Sigmoid colon (tissue), 7 donors: Measurements from ENCODE around the gene SMIM13. TPM values are rescaled to one million over a fixed set of nuclear protein-coding genes. Genes with fewer than 3 reads are reported as not detected.

ENCODE experiments used
- DNase-seq: peaks from one replicate; pipeline ENCODE4 v3.0.0-alpha.2; 2019
- H3K27ac ChIP-seq, 4 donors: fragments of 200-600 bp; sonication (generic); one replicate each; pipeline ENCODE4 v1.5.1; 2016 to 2019; ENCODE audit warnings: mild to moderate bottlenecking in 1 of 4
- H3K27me3 ChIP-seq, 3 donors: fragments of 200-600 bp; sonication (generic); one replicate each; pipeline ENCODE4 v1.5.1; 2019; ENCODE audit warnings: mild to moderate bottlenecking in 1 of 3
- H3K36me3 ChIP-seq, 4 donors: fragments of 200-600 bp; sonication (generic); one replicate each; pipeline ENCODE4 v1.5.1; 2016 to 2019
- H3K4me1 ChIP-seq, 4 donors: fragments of 200-600 bp; sonication (generic); one replicate each; pipeline ENCODE4 v1.5.1; 2017 to 2019
- H3K4me3 ChIP-seq, 4 donors: fragments of 200-600 bp; sonication (generic); one replicate each; pipeline ENCODE4 v1.5.1; 2017 to 2019; ENCODE audit warnings: mild to moderate bottlenecking in 2 of 4, moderate library complexity in 1 of 4
- H3K9me3 ChIP-seq, 4 donors: fragments of 200-600 bp in 3 of 4; sonication (generic) in 3 of 4; one replicate each; pipeline versions ENCODE4 v1.5.1 to v1.6.1; 2013 to 2019
- EP300 ChIP-seq, 4 donors: sonication (generic); formaldehyde crosslinking; IDR thresholded peaks; one replicate each; pipeline ENCODE4 v1.6.1; 2017; ENCODE audit warnings: antibody characterized with exemption in 4 of 4
- POLR2A ChIP-seq, 2 donors: fragments of 450-650 bp; IDR thresholded peaks; one replicate each; pipeline ENCODE4 v1.6.1; 2016; ENCODE audit warnings: antibody characterized with exemption in 2 of 2, mild to moderate bottlenecking in 2 of 2, moderate library complexity in 2 of 2
- POLR2AphosphoS5 ChIP-seq, 4 donors: sonication (generic); formaldehyde crosslinking; IDR thresholded peaks; one replicate each; pipeline ENCODE4 v1.6.1; 2017; ENCODE audit warnings: antibody characterized with exemption in 4 of 4
- WGBS, 2 donors: extraction: QIAGEN DNeasy Blood & Tissue Kit; methylation state at CpG; one replicate each; pipeline ENCODE4 v1.1.7; 2013; 5-methylcytosine and 5-hydroxymethylcytosine counted together
- intact Hi-C: fragments of 100-400 bp; cut with DNase I; formaldehyde crosslinking; loops from one replicate; pipeline ENCODE4 v1.15.1; 2023
- polyA plus RNA-seq, 3 donors: library from polyadenylated mRNA; stranded (reverse); fragments of 200-250 nt; gene quantifications; one replicate each; pipeline ENCODE4 v1.2.3, GENCODE V29; 2013
- total RNA-seq, 4 donors: library from RNA; depleted of rRNA; stranded (reverse); fragments of >200 nt; gene quantifications; one replicate each; pipeline ENCODE4 v1.1.0, GENCODE V29; 2016
- TF ChIP-seq, protein P1 (sequence below), 4 experiments: fragments of 450-650 bp in 3 of 4; fragments of 200-600 bp in 1 of 4; IDR thresholded peaks; one replicate each; pipeline ENCODE4 v1.5.1; 2016 to 2019; ENCODE audit warnings: antibody characterized with exemption in 4 of 4, mild to moderate bottlenecking in 3 of 4, moderate library complexity in 2 of 4
- donor health status: healthy with polysubstance abuse.
- donor health status: Bipolar disorder and iron deficiency.
- donor health status: healthy.

SMIM13 gene
- total and polyA plus RNA-seq, 7 donors: 1.8 to 12.1 (median 8.7) TPM

DNA sequence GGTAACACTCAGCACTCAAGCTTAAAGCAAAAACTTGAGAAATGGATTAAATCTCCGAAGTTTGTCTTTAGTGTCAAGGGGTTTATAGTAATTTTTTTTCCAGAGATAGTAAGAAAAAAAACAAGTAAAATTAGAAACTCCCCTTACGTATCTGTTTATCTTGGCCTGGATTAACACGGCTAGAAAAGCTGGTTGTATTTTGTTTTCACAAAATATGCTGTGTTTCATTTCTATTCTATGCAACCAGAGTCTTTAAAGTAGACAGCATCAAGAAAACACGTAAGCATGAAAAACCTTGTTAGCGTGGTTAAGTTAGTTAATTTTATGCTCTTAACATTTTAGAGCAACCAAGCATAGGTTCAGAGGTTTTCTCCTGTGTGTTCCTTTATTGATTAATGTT lies 39.6 kb downstream of the SMIM13 start:
- no peak overlapping the region for H3K4me3 ChIP-seq
- H3K4me1 ChIP-seq: peaks cover 0 to 10% (median 0%) of the 10 kb centered on the region in 4 donors
- no peak overlapping the region for H3K27ac ChIP-seq
- 88 to 91% methylated on average over 5 of the region's 5 CpGs for WGBS, 2 donors
- DNase-seq: no peak
- no peaks in the 10 kb centered on the region for H3K27me3 ChIP-seq
- intact Hi-C loops: no loop called here
- no peak for TF ChIP-seq EP300 (IDR thresholded peaks at IDR 0.05)
- TF ChIP-seq, protein P1, sequence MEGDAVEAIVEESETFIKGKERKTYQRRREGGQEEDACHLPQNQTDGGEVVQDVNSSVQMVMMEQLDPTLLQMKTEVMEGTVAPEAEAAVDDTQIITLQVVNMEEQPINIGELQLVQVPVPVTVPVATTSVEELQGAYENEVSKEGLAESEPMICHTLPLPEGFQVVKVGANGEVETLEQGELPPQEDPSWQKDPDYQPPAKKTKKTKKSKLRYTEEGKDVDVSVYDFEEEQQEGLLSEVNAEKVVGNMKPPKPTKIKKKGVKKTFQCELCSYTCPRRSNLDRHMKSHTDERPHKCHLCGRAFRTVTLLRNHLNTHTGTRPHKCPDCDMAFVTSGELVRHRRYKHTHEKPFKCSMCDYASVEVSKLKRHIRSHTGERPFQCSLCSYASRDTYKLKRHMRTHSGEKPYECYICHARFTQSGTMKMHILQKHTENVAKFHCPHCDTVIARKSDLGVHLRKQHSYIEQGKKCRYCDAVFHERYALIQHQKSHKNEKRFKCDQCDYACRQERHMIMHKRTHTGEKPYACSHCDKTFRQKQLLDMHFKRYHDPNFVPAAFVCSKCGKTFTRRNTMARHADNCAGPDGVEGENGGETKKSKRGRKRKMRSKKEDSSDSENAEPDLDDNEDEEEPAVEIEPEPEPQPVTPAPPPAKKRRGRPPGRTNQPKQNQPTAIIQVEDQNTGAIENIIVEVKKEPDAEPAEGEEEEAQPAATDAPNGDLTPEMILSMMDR (IDR thresholded peaks at IDR 0.05): no peak
- TF ChIP-seq POLR2AphosphoS5 (IDR thresholded peaks at IDR 0.05): no peak
- no peak for TF ChIP-seq POLR2A (IDR thresholded peaks at IDR 0.05)
- H3K36me3 ChIP-seq: peaks cover 0 to 16% (median 4%) of the 10 kb centered on the region in 4 donors
- no peaks in the 10 kb centered on the region for H3K9me3 ChIP-seq

- Histone ChIP-seq H3K9me3 (no peaks in the 10 kb centered on the region), H3K4me3 (no peak overlapping the region), H3K36me3 (peaks cover 0 to 16% (median 4%) of the 10 kb centered on the region in 4 donors), H3K27me3 (no peaks in the 10 kb centered on the region), H3K4me1 (peaks cover 0 to 10% (median 3%) of the 10 kb centered on the region in 4 donors), H3K27ac (no peak overlapping the region)
- DNase-seq: no peak
- TF ChIP-seq POLR2A (IDR thresholded peaks at IDR 0.05) (no peak), POLR2AphosphoS5 (IDR thresholded peaks at IDR 0.05) (no peak), EP300 (IDR thresholded peaks at IDR 0.05) (no peak)
- TF ChIP-seq, protein P1 (IDR thresholded peaks at IDR 0.05): no peak
- intact Hi-C loops: no loop called here
Measured at GRCh38 chr6:11136809-11137208, 43.2 kb downstream of the SMIM13 start.

GRCh38 chr6:11139051-11139960 lies 45.7 kb downstream of the SMIM13 start:
- H3K36me3 ChIP-seq: peaks cover 0 to 15% (median 4%) of the 10 kb centered on the region in 4 donors
- no peaks in the 10 kb centered on the region for H3K9me3 ChIP-seq
- intact Hi-C loops: no loop called here
- 88 to 95% methylated on average over 3 of the region's 3 CpGs for WGBS, 2 donors
- no peaks in the 10 kb centered on the region for H3K27me3 ChIP-seq
- DNase-seq: no peak
- peaks cover 0 to 10% (median 3%) of the 10 kb centered on the region in 4 donors for H3K4me1 ChIP-seq
- no peak overlapping the region for H3K4me3 ChIP-seq
- TF ChIP-seq POLR2A (IDR thresholded peaks at IDR 0.05) (no peak), EP300 (IDR thresholded peaks at IDR 0.05) (no peak), POLR2AphosphoS5 (IDR thresholded peaks at IDR 0.05) (no peak)
- TF ChIP-seq, protein P1 (IDR thresholded peaks at IDR 0.05): no peak
- no peak overlapping the region for H3K27ac ChIP-seq

DNA sequence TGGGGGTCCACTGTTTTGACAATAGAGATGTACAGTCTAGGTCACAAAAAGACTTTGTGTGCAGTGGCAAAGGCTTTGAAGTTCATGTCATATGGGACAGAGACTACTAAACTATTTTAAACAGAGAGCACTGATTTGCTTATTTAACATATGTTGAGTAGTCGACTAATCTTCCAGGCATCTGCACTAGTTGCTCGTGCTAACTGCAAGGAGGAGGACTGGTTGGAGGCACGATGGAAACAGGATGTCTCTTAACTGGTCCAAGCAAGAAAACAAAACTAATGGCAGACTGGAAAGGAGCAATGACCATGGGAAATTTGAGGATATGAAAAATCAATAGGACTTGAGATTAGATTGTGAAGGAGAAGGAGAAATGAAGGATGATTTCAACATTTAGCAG lies 46.4 kb downstream of the SMIM13 start:
- Histone ChIP-seq H3K4me1 (peaks cover 0 to 14% (median 3%) of the 10 kb centered on the region in 4 donors), H3K4me3 (no peak overlapping the region), H3K27me3 (no peaks in the 10 kb centered on the region), H3K9me3 (no peaks in the 10 kb centered on the region), H3K36me3 (peaks cover 0 to 8% (median under 1%) of the 10 kb centered on the region in 4 donors), H3K27ac (no peak overlapping the region)
- 67 to 84% methylated on average over 3 of the region's 3 CpGs for WGBS, 2 donors
- DNase-seq: no peak
- TF ChIP-seq, protein P1 (IDR thresholded peaks at IDR 0.05): no peak
- TF ChIP-seq POLR2A (IDR thresholded peaks at IDR 0.05) (no peak), POLR2AphosphoS5 (IDR thresholded peaks at IDR 0.05) (no peak)
- intact Hi-C loops: loop anchor here (10.0 kb wide), 1 partner anchor 435 kb away; no protein-coding TSS in a partner anchor
